GM21619 (cell line): ENCODE results near the gene VAMP4.
"Not testable (repeated sequence)": the region's sequence is repeated elsewhere in the genome, so short reads cannot be mapped to it uniquely, and the experiment has no call there.

ENCODE experiments used
- ATAC-seq: cut with Tn5 transposase; IDR thresholded peaks from one replicate; pipeline ENCODE4 v1.9.1; 2021; ENCODE audit not compliant: unreplicated experiment

Gene VAMP4

GRCh38 chr1:171702598-171702997, 39.3 kb downstream of the VAMP4 start:
- ATAC-seq, result no peak

DNA sequence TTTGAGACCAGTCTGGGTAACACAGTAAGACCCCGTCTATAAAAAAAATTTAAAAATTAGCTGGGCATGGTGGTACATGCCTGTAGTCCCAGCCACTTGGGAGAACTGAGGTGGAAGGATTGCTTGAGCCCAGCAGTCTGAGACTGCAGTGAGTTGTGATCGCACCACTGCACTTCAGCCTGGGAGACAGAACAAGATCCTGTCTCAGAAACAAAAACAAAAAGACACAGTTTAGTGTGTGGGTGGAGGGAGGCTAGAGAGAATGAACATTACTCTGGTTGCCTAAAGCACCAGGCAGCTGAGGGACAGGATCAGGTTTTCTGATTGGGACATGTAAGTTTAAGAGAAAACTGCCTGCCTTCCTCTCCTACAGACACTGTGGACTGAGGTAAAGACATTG, 42.3 kb downstream of the VAMP4 start:
- no peak for ATAC-seq

DNA sequence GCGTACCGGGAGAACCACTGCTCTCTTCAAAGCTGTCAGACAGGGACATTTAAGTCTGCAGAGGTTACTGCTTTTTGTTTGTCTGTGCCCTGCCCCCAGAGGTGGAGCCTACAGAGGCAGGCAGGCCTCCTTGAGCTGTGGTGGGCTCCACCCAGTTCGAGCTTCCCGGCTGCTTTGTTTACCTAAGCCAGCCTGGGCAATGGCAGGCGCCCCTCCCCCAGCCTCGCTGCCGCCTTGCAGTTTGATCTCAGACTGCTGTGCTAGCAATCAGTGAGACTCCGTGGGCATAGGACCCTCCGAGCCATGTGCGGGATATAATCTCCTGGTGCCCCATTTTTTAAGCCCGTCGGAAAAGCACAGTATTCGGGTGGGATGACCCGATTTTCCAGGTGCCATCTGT, 46.1 kb downstream of the VAMP4 start:
- ATAC-seq, result not testable (repeated sequence)

GRCh38 chr1:171693541-171693940, 48.3 kb downstream of the VAMP4 start:
- not testable (repeated sequence) for ATAC-seq

GRCh38 chr1:171683870-171684269, 58.0 kb downstream of the VAMP4 start:
- ATAC-seq, result no peak

GRCh38 chr1:171680339-171680738, 61.5 kb downstream of the VAMP4 start:
- no peak for ATAC-seq

GRCh38 chr1:171676823-171677222, 65.0 kb downstream of the VAMP4 start:
- ATAC-seq, result no peak

DNA sequence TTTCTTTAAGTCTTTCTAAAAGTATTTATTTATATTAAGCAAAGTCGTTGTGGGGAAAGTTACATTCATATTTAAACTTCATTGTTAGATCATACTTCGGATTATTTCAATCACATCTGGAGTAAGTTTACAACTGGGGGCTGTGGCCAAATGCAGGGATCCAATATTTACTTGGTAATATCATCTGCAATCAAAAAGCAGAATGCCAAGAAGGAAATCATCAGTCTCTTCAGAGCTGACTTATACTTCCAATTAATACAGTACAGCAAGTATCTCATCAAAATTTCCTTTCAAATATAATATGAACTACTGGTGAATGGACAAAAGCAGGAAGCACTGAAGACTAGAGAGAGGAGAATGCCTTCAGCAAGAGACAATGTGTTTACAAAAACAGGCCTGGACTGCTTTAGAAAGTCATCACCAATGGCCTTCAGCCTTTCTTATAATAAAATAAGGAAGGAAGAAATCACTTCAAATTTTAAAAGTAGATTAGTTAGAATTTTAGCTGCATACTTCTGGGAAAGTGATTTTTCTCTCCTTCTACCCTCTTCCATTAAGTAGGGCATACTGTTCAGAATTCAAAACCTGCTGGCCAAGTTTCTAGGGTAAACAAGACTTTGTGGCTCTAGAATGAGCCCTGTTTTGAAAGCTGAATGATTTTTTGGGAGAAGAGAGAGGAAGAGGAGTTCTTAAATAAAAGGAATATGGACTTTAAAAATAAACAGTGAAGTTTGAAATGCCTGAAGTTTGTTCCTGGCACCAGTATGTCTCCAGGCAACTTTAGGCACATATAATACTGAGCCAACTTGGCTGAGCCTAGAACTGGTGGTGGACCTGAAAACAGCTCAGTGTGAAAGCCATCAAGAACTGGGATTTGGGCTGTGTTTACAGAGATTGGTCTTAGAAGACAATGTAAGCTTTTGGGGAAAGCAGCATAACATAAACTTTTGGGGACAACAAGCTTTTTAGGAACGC, 67.1 kb downstream of the VAMP4 start:
- no peak for ATAC-seq

DNA sequence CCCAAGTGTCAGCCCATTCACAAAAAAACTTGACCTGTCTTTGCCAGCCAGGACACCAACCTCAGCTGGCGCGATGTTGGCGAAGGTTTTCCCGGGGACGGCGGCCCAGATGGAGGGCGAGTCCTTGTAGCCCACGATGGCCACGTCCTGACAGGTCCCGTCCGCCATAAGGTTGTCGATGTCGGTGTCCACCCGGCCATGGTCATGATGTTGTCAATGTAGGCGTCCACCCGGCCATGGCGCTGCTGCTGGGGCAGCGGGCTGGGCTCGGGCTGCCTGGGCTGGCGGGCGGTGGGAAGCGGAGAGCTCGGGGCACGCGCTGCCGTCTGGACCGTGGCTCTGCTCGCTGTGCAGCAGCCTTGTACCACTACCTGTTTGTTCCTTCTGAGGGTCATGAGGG, 71.1 kb downstream of the VAMP4 start:
- no peak for ATAC-seq

DNA sequence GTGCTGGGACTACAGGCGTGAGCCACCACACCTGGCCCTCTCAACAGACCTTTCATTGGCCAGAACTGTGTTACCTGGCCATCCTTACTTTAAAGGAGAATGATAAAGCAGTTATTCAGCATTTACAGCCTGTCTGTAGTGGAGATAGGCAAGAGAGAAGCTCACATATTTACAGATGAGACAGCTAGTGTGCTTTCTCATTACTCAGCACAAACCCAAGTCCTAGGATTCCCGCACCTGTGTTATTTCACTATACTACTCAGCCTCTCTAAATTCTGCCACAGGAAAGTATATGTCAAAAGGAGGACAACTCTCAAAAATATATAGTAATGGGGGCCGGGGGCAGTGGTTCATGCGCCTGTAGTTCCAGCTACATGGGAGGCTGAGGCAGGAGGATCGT, 73.5 kb downstream of the VAMP4 start:
- no peak for ATAC-seq

DNA sequence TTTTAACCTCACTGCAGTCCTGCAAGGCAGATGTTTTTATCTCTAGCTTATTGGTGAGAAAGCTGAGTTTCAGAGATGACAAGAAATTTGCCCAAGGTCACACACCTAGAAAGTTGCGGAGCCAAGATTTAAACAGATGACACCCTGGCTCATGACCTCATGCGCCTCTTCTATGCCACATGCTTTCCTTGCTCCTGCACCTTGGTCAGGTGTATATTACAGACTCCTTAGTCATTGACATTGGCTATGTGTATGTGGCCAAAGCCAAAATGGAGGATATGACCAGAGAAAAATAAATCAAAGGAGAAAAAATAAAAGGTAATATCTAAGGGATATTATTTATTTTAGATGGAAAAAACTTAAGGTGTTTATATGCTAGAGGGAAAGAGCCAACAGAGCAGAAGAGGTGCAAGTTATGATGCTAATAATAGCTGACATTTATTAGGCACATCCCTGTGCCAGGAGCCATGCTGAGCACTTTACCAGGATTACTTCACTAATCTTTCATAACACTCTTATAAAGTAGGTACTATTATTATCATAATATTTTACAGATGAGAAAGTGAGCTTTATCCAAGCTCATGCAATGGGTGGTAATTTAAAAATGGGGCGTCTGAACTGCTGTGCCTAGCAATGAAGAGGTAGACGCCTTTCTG, 75.6 kb downstream of the VAMP4 start:
- ATAC-seq, result no peak

DNA sequence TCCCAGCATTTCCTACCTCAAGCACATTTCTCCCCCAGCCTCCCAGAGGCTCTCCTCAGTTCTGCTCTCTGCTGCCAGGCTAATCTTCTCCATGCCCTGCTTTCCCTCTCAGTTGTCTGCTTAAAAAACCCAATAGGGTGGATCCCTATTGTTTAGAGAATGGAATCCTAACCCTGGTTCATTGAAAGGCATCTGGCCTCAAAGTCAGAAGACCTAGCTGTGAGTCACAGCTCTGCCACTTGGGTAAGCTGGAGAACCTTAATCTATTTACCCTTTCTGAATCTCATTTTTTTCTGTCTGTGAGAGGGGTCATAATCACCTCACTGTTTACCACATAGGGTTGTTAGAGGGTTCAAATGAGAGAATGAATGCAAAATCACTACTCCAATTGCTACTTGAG, 76.9 kb downstream of the VAMP4 start:
- no peak for ATAC-seq

DNA sequence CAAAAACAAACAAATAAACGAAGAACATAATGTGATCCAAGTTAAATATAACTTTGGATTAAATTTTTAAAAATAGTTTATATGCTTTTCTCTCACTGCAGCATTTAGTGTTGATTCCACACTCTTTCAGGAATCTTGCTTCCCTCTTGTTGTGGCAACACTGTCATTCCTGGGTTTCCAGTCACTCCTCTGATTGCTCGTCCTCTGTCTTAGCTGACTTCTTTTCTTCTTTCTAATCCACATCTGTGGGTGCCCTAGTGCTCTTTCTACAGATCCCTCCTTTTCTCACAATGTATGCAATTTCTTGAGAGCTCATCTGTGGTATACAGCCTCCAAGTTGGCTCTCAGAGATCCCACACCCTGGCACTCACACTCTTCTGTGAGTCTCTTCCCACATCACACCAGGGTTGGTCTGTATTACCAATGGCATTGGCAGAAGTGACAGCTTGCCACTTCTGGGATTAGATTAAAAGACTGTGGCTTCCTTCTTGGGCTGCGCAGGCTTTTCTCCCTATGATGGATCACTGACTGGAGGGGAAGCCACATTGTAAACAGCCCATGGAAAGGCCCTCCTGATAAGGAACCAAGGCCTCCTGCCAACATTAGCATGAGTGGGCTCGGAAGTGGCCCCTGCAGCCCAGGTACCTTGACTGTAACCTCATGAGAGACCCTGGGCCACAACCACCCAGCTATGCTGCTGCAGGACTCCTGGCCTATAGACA, 77.8 kb downstream of the VAMP4 start:
- no peak for ATAC-seq

DNA sequence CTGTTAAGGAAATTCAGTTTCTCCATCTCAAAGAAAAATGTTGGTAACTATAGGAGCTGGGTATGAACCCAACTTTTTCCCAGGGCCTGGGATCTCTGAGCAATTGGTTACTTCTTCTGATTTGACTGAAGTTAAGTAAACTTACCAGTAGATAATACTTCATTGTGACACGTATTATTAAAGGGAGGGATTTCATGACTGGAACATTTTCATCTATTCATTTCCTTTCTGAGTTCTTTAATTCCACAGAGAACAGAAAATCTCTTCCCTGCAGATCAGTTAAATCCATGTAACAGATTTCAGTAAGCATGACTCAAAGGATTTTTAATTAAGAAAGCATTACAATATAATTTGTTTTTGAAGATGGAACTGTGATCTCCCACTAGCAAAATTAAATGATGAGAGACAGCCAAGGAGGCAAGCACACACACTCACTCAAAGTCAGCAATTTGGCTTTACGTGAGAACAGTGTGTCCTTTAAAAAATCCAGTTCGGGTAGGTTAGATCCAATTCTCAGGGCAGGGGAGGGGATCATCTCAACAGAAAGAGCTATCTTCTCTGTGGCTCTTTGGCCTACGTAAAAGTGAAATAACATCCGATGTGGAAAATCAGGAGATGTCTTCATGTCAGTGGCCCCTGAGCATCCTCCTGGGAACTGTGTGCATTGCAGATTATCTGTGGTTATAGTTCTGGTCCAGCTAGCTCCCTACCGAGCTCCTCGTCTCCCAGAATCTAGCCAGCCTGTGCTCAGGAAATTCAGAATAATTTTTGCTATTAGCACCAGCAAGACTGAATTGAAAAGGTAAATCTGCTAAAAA, 78.6 kb downstream of the VAMP4 start:
- no peak for ATAC-seq

DNA sequence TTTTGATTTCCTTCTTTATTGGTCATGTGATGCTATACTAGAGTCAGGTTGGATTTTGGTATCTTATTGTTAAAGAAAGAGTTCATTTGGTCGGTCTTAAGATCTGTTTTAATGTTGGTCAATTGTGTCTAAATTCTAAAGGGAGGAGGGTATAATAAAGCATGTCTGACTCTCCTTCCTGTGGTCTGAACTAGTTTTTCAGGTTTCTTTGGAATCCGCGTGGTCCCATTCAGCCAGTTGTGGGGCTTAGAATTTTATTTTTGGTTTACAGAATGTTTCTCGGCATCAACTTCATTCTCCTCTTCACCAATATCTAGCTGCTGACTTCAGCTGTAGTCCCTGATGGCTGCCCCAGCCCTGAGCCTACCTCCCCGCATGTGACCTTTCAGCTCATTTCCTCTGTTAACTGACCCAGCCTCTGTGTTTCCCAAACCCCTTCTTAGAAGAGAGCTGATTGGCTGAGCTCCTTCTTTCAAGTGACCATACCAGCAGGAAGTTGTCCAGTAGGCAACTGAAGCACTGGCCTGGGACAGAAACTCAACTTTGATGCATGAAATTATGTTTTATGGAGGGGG, 80.7 kb downstream of the VAMP4 start:
- ATAC-seq, result no peak

GRCh38 chr1:171656206-171656605, 85.7 kb downstream of the VAMP4 start:
- ATAC-seq, result not testable (repeated sequence)

GRCh38 chr1:171655746-171656116, 86.1 kb downstream of the VAMP4 start:
- peak; percentile 22 for ATAC-seq

GRCh38 chr1:171654942-171655745, 86.7 kb downstream of the VAMP4 start:
- peak; percentile 78 for ATAC-seq

DNA sequence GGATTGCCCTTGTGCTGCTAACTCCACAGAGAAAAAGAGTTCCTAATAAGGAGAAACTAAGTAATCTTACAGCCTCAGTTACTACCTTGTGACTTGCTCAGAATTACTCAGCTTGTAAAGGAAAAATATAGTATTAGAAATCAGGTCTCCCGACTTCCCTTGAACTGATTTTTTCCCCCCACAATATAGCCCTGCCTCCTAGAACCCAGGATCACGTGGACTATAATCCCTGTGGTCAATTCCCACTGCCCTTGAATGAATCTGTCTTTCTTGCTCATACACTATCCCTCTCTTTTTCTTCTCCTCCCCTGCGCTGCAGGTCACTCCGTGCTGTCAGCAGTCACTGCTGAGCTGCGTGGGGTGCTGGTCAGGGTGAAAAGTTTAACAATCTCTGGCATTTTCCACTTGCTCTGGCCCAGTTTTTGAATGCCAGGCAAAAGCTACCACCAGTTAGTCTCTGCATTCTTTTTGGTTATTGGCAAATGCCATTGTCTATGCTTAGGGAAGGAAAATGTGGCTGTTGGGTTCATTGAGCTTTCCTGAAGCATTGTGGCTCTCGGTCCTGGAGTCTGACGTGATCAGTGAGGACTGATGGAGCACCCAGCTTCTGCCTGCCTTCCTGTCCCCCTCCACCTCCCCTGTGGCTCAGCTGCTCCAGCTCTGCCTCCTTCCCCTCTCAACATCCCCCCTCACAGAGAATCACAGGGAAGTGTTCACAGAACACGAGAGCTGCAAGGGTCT, 87.5 kb downstream of the VAMP4 start:
- no peak for ATAC-seq
